SK-N-DZ (cell line): ENCODE measurements around the gene PPP6R3.
"Not testable (repeated sequence)": the region's sequence is repeated elsewhere in the genome, so short reads cannot be mapped to it uniquely, and the experiment has no call there.

ENCODE experiments used
- DNase-seq: peaks from one replicate; pipeline ENCODE4 v3.0.0-alpha.2; 2015; ENCODE audit warnings: low spot score

Gene PPP6R3

GRCh38 chr11:68436162-68436888, 24.2 kb upstream of the PPP6R3 start:
- no peak for DNase-seq

GRCh38 chr11:68436985-68437926, 23.3 kb upstream of the PPP6R3 start:
- DNase-seq, result no peak

DNA sequence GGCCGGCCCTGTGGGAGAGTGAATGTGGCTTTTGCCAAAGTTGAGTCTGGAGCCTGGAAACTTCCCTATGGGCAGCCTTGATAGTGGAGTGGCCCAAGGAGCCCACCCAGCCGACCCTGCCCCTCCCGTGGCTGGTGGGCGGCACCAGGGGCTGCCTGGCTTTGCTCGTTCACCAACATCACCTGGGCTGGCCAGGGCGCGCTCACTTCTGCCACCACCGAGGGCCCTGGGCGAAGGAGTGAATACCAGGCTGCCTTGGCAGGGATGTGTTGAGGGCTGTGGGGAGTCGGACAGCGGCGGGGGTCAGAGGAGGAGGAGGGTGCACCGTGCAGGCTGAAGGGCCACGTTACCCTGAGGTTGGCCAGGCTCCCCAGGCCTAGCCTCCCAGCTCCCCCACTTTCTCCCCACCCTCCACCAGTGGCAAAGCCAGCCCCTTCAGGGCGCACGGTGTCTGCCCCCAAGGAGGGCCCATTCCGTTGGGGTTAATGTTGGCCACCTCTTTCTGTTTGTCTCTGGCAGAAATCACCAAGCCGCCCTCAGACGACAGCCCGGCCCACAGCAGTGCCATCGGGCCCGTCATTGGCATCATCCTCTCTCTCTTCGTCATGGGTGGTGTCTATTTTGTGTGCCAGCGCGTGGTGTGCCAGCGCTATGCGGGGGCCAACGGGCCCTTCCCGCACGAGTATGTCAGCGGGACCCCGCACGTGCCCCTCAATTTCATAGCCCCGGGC, 22.5 kb upstream of the PPP6R3 start:
- no peak for DNase-seq

DNA sequence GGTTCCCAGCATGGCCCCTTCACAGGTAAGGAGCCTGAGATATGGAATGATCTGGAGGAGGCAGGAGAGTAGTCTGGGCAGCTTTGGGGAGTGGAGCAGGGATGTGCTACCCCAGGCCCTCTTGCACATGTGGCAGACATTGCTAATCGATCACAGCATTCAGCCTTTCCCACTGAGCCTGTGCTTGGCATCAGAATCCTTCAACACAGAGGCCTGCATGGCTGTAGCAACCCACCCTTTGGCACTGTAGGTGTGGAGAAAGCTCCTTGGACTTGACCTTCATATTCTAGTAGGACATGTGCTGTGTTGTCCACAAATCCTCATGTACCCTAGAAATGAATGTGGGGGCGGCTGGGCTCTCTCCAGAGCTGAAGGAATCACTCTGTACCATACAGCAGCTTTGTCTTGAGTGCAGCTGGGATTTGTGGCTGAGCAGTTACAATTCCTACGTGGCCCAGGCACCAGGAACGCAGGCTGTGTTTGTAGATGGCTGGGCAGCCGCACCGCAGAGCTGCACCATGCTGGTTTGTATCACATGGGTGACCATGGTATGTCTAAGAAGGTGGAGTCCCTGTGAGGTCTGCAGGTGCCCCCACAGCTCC, 21.8 kb upstream of the PPP6R3 start:
- no peak for DNase-seq

DNA sequence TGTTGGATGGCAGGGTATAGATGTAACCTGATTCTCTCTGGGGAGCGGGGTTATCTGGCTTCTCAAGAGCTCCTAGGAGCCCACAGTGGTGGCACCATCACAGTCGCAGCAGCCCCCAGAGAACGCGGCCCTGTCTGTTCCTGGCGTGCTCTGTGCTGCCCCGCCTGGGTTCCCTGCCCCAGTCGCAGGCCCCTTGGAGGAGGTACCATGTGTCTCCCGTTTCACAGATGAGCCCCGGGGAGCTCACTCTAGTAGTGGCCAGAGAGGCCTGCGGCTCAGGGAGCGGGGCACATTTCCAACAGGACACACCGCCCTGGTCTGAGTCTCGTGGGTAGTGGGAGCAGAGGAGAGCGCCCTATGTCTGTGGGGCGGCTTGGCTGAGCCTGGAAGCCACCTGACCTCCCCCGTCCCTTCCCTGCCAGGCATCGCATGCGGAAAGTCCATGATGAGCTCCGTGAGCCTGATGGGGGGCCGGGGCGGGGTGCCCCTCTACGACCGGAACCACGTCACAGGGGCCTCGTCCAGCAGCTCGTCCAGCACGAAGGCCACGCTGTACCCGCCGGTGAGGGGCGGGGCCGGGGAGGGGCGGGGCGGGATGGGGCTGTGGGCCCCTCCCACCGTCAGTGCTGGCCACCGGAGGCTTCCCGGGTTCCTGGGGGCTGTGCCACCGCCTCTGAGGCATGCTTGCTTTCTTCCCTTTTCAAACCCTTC, 21.0 kb upstream of the PPP6R3 start:
- no peak for DNase-seq

DNA sequence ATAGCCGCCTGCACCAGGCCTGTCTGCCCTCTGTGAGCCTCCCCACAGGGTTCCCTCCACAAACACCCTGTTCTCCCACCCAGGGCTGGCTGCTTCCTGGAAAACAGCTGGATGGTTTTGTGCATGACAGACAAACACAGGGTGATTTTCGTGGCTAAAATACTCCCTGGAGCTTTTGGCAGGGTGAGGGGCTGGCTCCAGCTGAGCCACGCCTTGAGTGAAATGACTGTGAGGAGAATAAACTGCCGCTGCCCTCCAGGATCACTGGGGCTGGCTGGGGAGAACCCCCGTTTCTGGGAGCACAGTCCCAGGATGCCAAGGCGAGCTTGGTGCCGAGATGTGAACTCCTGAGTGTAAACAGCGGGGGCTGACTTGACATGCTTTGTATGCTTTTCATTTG, 20.3 kb upstream of the PPP6R3 start:
- no peak for DNase-seq

DNA sequence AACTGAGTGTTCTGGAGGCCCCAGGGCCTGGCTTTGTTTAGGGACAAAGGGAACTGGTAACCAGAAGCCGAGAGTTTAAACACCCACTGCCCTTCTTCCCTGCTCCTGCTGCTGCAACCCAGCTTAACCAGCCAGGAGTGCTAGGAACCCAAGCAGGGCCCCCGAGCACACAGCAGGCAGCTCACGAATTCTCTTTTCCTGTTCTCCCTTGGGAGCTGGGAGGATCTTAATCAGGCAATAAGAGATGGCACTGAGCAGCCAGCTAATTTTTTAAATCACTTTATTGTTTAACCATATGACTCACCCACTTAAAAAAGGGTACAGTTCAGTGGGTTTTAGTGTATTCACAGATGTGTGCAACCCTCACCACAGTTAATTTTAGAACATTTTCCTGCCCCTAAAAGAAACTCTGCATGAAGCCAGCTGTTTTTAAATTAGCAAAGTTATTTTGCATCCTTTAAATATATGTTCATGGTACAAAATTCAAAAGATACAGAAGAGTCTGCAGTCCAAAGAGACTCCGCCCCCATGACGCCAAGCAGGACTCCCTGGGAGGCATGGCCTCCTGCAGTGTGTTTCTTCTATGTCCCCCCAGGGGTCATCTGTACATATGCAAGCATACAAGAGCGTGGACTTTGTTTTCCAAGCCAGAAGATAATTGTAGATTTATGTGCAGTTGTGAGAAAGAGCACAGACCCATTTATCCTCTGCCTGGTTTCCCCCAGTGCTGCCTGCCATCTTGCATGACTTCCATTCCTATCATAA, 18.9 kb upstream of the PPP6R3 start:
- DNase-seq, result peak; percentile 67

GRCh38 chr11:68442433-68442832, 18.1 kb upstream of the PPP6R3 start:
- no peak for DNase-seq

GRCh38 chr11:68444566-68444965, 16.0 kb upstream of the PPP6R3 start:
- DNase-seq, result no peak

DNA sequence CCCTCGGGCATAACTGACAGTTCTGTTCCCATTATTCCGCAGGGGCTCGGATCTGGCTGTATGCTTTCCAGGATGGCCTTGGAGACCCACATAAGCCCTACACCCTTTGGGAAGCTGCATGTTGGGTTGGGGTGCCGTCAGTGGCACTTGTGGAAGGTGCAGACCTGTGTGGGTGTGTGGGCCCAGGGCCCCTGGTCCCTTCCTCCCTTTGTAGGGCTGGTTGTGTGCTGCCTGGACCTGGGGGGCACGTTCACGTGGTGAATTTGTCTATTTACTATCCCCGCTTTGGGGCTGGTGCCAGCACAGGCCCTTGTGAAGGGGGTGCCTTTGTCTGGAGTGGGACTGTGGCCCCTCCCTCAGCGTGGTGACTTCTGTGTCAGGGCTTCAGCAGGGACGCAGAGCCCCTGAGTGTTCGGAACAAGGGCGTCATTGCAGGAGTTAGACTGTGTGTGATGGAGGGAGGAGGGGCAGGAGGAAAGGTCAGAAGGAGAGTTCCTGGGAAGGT, 15.0 kb upstream of the PPP6R3 start:
- DNase-seq, result no peak

DNA sequence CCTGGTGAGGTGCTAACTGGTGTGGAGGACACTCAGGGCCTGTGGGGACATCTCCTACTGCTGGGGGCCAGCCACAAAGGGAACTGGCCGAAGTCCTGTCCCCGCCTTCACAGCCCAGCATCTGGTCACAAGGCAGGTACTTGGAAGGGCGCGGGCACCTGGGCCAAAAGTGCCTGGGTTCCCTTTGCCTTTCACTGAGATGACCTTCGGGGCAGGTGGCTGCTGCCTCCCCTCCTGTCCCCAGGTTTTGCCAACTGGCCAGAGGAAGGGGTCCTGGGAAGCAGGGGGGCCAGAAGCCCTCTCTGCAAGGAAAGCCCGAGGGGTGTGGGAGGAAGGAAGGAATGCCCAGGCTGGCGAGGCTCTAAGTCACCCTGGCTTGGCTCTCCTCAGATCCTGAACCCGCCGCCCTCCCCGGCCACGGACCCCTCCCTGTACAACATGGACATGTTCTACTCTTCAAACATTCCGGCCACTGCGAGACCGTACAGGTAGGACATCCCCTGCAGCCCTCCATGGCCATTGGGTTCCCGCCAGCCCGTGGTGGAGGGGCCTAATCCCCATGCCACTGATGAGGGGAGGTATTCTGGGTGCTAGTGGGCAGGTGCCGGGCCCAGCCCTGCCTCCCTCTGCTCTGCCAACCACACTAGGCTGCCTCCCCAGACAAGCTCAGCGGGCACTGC, 14.4 kb upstream of the PPP6R3 start:
- no peak for DNase-seq

GRCh38 chr11:68447015-68447801, 13.3 kb upstream of the PPP6R3 start:
- peak; percentile 68 for DNase-seq

GRCh38 chr11:68447914-68448313, 12.6 kb upstream of the PPP6R3 start:
- not testable (repeated sequence) for DNase-seq

DNA sequence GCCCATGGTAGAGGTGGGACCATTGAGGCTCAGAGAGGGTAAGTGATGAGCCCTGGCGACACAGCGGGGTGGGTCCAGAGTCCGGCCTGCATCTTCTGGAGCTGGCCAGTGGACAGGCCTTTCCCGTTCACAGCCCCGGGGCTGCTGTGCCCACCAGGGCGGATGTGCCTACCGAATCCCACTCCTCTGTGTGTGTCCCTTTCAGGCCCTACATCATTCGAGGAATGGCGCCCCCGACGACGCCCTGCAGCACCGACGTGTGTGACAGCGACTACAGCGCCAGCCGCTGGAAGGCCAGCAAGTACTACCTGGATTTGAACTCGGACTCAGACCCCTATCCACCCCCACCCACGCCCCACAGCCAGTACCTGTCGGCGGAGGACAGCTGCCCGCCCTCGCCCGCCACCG, 11.9 kb upstream of the PPP6R3 start:
- DNase-seq, result no peak

DNA sequence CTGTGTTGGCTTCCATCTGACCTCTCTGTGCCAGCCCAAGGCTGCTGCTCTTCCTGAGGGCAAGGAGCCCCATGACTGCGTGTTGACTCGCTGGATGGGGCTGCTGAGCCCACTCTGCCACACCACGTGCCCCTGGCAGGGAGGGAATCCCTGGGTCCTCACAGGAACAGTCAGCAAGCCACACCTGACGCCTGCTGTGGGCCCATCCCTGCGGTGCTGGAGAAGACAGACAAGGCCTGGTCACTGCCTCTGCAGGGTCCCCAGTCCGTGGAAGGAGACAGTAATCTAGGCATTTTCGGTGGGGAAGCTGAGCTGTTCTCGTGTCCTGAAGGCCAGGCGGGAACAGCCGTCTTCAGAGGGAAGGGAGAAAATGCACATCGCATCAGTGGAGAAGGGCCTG, 10.6 kb upstream of the PPP6R3 start:
- DNase-seq, result no peak

DNA sequence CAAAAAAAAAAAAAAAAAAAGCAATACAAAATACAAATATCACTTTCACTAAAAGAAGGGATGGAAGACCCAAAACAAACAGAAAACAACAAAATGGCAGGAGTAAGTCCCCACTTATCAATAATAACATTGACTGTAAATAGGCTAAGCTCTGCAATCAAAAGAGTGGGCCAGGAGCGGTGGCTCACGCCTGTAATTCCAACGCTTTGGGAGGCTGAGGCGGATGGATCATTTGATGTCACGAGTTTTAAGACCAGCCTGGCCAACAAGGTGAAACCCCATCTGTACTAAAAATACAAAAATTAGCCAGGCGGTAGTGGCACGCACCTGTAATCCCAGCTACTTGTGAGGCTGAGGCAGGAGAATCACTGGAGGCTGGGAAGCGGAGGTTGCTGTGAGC, 9.8 kb upstream of the PPP6R3 start:
- no peak for DNase-seq

DNA sequence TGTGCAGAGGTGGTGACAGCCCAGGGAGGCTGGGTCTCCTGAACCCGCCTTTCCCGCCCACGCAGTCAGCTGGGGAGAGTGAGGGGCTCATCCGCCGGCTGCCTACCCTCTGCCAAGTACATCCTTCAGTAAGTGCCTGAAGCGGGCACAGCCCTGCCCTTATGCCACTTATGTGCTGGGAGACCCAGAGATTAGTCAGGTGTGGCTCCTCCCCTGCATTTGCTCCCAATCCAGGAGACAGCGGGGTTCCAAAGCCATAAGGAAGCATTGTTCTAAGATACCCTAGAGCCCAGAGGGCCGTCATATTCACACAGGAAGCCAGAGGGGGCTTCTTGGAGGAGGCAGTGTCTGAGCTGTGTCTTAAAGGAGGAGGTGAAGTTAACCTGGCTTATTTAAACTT, 5.8 kb upstream of the PPP6R3 start:
- no peak for DNase-seq

DNA sequence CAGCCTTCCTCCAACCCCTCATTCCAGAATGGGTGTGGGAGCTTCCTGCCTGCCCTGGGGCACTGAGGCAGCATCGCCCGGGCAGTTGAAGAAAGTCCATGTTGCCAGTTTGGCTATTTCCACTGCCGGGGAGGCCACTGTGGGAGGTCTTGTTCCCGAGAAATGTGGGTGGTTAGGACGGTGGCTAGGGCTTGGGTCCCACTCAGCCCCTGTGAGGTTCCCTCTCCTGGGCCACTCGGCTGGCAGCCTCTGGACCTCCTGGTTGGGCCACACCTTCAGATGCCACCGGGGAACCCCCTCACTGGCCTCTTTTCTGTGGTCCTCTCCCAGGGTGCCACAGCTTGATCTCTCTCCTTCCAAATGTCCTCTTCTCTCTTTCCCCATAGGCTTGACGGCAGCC, 5.1 kb upstream of the PPP6R3 start:
- no peak for DNase-seq
